SU-DHL-6 (cell line): ENCODE data around the gene TNS3.

Source experiments
- H2AFZ ChIP-seq: fragments of 200-600 bp; sonication (generic); 2 replicates; pipeline ENCODE4 v1.6.1; 2014; ENCODE audit warnings: low read depth, mild to moderate bottlenecking, moderate library complexity, mixed read lengths, antibody characterized with exemption, low read length; ENCODE audit not compliant: severe bottlenecking
- H3F3A ChIP-seq: fragments of 200-600 bp; shearing (Covaris generic); 2 replicates; pipeline ENCODE4 v1.6.0; 2016; ENCODE audit warnings: antibody characterized with exemption, mild to moderate bottlenecking; ENCODE audit not compliant: insufficient read depth
- H3K27ac ChIP-seq: fragments of 200-600 bp; sonication (generic); 2 replicates; pipeline ENCODE4 v1.5.1; 2016; ENCODE audit warnings: low read depth, mild to moderate bottlenecking, low read length, moderate library complexity, mixed read lengths
- H3K27me3 ChIP-seq: fragments of 200-600 bp; sonication (generic), shearing (Covaris generic); 2 replicates; pipeline ENCODE4 v1.6.0; 2014; ENCODE audit warnings: mild to moderate bottlenecking, low read length
- H3K36me3 ChIP-seq: fragments of 200-600 bp; sonication (generic); 2 replicates; pipeline ENCODE4 v1.6.1; 2014; ENCODE audit warnings: mild to moderate bottlenecking, low read length, mixed read lengths
- H3K4me2 ChIP-seq: fragments of 300-600, 200-600 bp; shearing (Covaris generic), sonication (generic); 2 replicates; pipeline ENCODE4 v1.6.0; 2014; ENCODE audit warnings: low read length, low read depth, mild to moderate bottlenecking; ENCODE audit not compliant: poor library complexity, severe bottlenecking
- H3K4me3 ChIP-seq: fragments of 200-600 bp; sonication (generic); 2 replicates; pipeline ENCODE4 v1.5.1; 2014; ENCODE audit warnings: antibody characterized with exemption, low read length, mild to moderate bottlenecking, mixed read lengths; ENCODE audit not compliant: insufficient read depth, poor library complexity, severe bottlenecking
- H3K79me2 ChIP-seq: fragments of 200-600 bp; sonication (generic); 2 replicates; pipeline ENCODE4 v1.6.1; 2014; ENCODE audit warnings: mild to moderate bottlenecking, low read length, moderate library complexity; ENCODE audit not compliant: insufficient read depth
- H3K9ac ChIP-seq: fragments of 200-600 bp; sonication (generic); 2 replicates; pipeline ENCODE4 v1.7.0; 2014; ENCODE audit warnings: mild to moderate bottlenecking, low read length
- H3K9me2 ChIP-seq: fragments of 200-600 bp; sonication (generic); replicated peaks from 2 replicates; pipeline ENCODE4 v1.6.1; 2014; ENCODE audit warnings: low read length; ENCODE audit not compliant: insufficient read depth
- H3K9me3 ChIP-seq: fragments of 200-600 bp; sonication (generic); 2 replicates; pipeline ENCODE4 v1.6.1; 2014; ENCODE audit warnings: low read length, mixed read lengths; ENCODE audit not compliant: insufficient read depth
- H4K20me1 ChIP-seq: fragments of 200-600 bp; sonication (generic); 2 replicates; pipeline ENCODE4 v1.6.1; 2014; ENCODE audit warnings: low read depth, mild to moderate bottlenecking, antibody characterized with exemption, low read length, moderate library complexity, mixed read lengths
- CTCF ChIP-seq: fragments of 200-600 bp; sonication (generic); IDR thresholded peaks from one replicate; pipeline ENCODE4 v1.5.1; 2017; ENCODE audit warnings: antibody characterized with exemption, mild to moderate bottlenecking, low read length, moderate library complexity; ENCODE audit not compliant: insufficient read depth, poor library complexity, severe bottlenecking
- EZH2phosphoT487 ChIP-seq: fragments of 200-600 bp; sonication (generic), shearing (Covaris generic); conservative IDR thresholded peaks from 2 replicates; pipeline ENCODE4 v1.6.1; 2018; ENCODE audit warnings: mild to moderate bottlenecking, antibody characterized with exemption, low read length, moderate library complexity, mixed read lengths

TNS3 gene

GRCh38 chr7:47565640-47566250 is 16.2 kb downstream of the TNS3 start:
- H3K79me2 ChIP-seq = peaks cover 92% of the 10 kb centered on the region
- H3K27ac ChIP-seq = no peak overlapping the region
- no peaks in the 10 kb centered on the region; the same call in none of the 2 replicates for H3F3A ChIP-seq
- H3K36me3 ChIP-seq = no peaks in the 10 kb centered on the region
- H3K9ac ChIP-seq = no peak overlapping the region
- H3K4me3 ChIP-seq = no peak overlapping the region
- TF ChIP-seq CTCF = no peak
- TF ChIP-seq EZH2phosphoT487 = no peak
- no peaks in the 10 kb centered on the region for H4K20me1 ChIP-seq
- H3K27me3 ChIP-seq = no peaks in the 10 kb centered on the region
- H3K9me3 ChIP-seq = no peaks in the 10 kb centered on the region
- no peaks in the 10 kb centered on the region for H3K9me2 ChIP-seq
- H3K4me2 ChIP-seq = no peak overlapping the region
- no peak overlapping the region for H2AFZ ChIP-seq

- no peaks in the 10 kb centered on the region for H4K20me1 ChIP-seq
- no peaks in the 10 kb centered on the region for H3K9me2 ChIP-seq
- no peak overlapping the region for H3K4me2 ChIP-seq
- H3K27ac ChIP-seq = no peak overlapping the region
- no peaks in the 10 kb centered on the region; the same call in 1 of the 2 replicates for H3F3A ChIP-seq
- no peaks in the 10 kb centered on the region for H3K9me3 ChIP-seq
- no peak overlapping the region for H3K9ac ChIP-seq
- TF ChIP-seq CTCF (no peak), EZH2phosphoT487 (no peak)
- peaks cover 95% of the 10 kb centered on the region for H3K79me2 ChIP-seq
- no peaks in the 10 kb centered on the region for H3K27me3 ChIP-seq
- H3K4me3 ChIP-seq = no peak overlapping the region
- H3K36me3 ChIP-seq = no peaks in the 10 kb centered on the region
- H2AFZ ChIP-seq = no peak overlapping the region
Measured at GRCh38 chr7:47563521-47563920, 18.4 kb downstream of the TNS3 start.

- no peaks in the 10 kb centered on the region for H3K9me2 ChIP-seq
- H3K27ac ChIP-seq = no peak overlapping the region
- H2AFZ ChIP-seq = no peak overlapping the region
- no peaks in the 10 kb centered on the region for H3F3A ChIP-seq
- H3K4me2 ChIP-seq = no peak overlapping the region
- no peaks in the 10 kb centered on the region for H4K20me1 ChIP-seq
- H3K79me2 ChIP-seq = peaks cover 95% of the 10 kb centered on the region
- no peak for TF ChIP-seq CTCF
- no peak for TF ChIP-seq EZH2phosphoT487
- no peaks in the 10 kb centered on the region for H3K9me3 ChIP-seq
- no peak overlapping the region for H3K4me3 ChIP-seq
- H3K27me3 ChIP-seq = no peaks in the 10 kb centered on the region
- no peaks in the 10 kb centered on the region for H3K36me3 ChIP-seq
- H3K9ac ChIP-seq = no peak overlapping the region
Measured at GRCh38 chr7:47561715-47562446, 20.0 kb downstream of the TNS3 start.
